CD4-positive, alpha-beta T cell treated with Interleukin-4 for 1 hour (primary cell): Measurements from ENCODE around the gene GEMIN8.

ENCODE experiments used
- DNase-seq, 2 donors: peaks; one replicate each; pipeline ENCODE4 v3.0.0-alpha.2; 2020 to 2022

GEMIN8 gene

GRCh38 chrX:14015294-14015693 lies 14.4 kb downstream of the GEMIN8 start:
- no peak for DNase-seq

GRCh38 chrX:14014526-14014925 lies 15.2 kb downstream of the GEMIN8 start:
- no peak for DNase-seq

GRCh38 chrX:14013054-14013453 lies 16.6 kb downstream of the GEMIN8 start:
- no peak for DNase-seq

- no peak for DNase-seq
Observed at GRCh38 chrX:14010566-14010965, 19.1 kb downstream of the GEMIN8 start.

- DNase-seq: no peak
Observed at GRCh38 chrX:14006540-14006939, 23.2 kb downstream of the GEMIN8 start.

- DNase-seq: no peak
Observed at GRCh38 chrX:14003876-14004425, 25.7 kb downstream of the GEMIN8 start.

- DNase-seq: no peak
Observed at GRCh38 chrX:14003028-14003427, 26.7 kb downstream of the GEMIN8 start.

GRCh38 chrX:13996650-13997049 lies 33.0 kb downstream of the GEMIN8 start:
- no peak for DNase-seq

- no peak for DNase-seq
Observed at GRCh38 chrX:13994536-13995080, 35.1 kb downstream of the GEMIN8 start.

- DNase-seq: no peak
Observed at GRCh38 chrX:13994104-13994503, 35.6 kb downstream of the GEMIN8 start.

GRCh38 chrX:13990126-13990800 lies 39.4 kb downstream of the GEMIN8 start:
- DNase-seq: no peak

- DNase-seq: no peak
Observed at GRCh38 chrX:13985697-13986435, 43.8 kb downstream of the GEMIN8 start.

- DNase-seq: peak in 1 of 2 donors; percentile 14
Observed at GRCh38 chrX:13983734-13984133, 46.0 kb downstream of the GEMIN8 start.

- DNase-seq: no peak
Observed at GRCh38 chrX:13968198-13968597, 61.5 kb downstream of the GEMIN8 start.

- DNase-seq: no peak
Observed at GRCh38 chrX:13967636-13968035, 62.1 kb downstream of the GEMIN8 start.

- DNase-seq: no peak
Observed at GRCh38 chrX:13966793-13967125, 62.9 kb downstream of the GEMIN8 start.

GRCh38 chrX:13966071-13966792 lies 63.5 kb downstream of the GEMIN8 start:
- DNase-seq: no peak

GRCh38 chrX:13965531-13965930 lies 64.2 kb downstream of the GEMIN8 start:
- no peak for DNase-seq

- DNase-seq: no peak
Observed at GRCh38 chrX:13956998-13957397, 72.7 kb downstream of the GEMIN8 start.
